ENCODE results near the gene NRXN2.

The NRXN2 gene

DNA sequence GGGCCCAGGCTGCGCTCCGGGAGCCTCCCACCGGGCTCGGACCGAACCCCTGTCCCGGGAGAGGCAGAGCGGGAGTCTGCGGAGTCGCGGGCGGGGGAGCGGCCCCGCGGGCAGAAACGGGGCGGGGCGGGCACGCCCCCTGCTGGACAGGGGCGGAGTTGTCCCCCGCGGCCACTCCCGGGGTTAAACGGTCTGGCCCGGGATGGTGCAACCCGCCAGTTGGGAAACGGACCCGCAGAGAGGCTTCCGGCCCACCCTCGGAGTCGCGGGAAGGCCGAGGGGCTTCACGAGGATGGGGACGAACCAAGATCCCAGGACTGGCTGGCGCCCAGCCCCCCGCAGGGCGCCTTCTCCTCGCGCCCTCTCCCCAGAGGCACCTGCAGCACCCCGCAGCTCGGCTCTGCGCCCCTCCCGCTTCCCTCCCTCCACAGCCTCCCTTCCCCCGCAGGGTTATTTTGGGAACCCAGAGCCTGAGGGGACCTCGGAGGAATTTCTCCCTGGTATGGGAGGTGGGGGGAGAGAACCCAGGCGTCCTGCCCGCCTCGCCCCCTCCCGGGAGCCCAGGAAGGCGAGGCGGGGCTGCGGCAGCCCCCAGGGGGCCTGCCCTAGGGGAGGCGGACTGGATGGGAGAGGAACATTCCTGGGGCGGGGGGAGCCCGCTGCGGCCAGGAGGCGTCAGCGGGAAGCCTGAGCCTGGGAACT lies 20.0 kb upstream of the NRXN2 start:
- DNase-seq, result peak; percentile 59

DNA sequence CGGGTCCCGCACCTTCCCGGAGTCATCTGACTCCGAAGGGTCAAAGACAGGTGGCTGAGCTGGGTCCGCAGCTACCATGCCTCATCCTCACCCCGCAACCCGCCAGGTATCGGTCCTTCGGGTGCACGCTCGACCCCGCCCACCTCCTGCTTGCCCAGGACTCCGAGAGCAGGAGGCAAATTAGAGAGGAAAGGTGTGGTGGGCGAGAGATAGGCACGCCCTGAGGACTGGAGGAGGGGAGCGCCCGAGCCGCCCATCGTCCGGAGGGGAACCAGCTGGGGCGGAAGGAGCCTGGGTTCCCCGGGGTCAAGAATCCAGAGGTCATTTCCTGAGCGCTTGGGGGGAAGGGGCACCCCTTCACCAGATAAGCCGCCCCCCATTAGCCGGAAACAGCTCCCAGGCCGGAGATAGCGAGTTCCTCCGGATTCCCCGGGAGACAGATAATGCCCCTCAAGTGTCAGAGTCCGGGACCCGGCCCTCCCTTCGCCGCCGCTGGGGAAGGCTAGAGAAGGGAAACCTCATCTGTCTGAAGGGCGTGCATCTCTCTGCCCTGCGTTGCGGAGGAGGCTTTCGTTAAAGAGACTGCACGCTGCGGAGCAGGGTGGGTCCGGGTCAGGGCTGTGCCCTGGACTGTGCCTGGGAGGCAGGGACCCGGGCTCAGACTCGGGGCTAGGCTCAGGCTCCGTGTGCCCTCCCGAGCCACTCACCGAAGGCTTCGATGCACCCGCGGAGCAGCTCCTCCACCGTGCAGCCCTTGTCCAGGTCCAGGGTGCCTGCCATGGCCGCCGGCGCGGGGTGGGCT lies 19.3 kb upstream of the NRXN2 start:
- peak; percentile 14 for DNase-seq

DNA sequence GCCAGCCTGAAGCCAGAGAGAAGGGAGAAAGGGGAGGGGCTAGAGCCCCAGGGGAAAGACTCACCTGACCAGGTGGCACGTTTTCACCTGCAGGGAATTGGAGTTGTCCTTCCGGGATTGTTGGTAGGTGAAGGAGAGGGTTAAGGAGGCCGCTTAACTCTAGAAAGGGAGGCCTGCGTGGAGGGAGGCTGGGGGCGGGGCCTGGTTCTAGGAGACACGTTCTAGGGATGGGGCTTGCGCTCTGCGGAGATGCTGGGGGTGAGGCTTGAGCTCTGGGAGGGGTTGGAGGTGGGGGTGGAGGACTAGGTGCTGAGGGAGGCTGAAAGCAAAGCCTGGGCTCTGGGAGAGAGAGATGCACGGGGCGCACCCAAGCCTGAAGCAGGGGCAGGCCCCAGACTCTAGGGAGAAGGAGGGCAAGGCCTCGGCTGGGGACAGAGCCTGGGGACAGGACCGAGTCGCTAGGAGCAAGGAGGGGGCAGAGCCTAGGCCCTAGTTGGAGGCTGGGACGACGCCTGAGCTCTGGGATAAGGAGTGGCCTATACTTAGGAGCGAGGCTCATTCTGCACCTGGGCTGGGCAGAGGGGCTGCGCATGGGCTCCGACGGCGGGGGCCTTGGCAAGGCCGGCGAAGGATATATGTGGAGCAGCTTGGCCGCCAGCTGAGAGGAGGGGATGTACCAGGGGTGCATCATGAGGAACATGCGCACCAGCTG lies 18.5 kb upstream of the NRXN2 start:
- no peak for DNase-seq

DNA sequence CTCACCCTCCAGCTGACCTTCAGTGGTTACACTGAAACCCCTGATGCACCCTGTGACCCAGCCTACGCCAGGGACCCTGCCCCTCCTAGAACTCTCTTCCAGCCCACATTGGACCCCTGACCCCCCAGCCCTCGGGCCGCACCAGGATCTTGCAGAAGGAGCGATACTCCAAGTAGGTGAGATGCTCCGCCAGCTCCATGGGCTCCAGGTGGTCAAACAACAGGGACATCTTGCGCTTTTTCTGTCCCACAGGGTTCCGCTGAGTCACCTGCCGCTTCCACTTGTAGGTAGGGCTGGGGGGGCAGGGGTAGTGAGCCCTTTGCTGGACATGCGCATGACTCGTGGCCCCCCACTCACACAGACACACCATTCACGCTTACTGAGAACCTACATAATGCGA lies 16.9 kb upstream of the NRXN2 start:
- no peak for DNase-seq

DNA sequence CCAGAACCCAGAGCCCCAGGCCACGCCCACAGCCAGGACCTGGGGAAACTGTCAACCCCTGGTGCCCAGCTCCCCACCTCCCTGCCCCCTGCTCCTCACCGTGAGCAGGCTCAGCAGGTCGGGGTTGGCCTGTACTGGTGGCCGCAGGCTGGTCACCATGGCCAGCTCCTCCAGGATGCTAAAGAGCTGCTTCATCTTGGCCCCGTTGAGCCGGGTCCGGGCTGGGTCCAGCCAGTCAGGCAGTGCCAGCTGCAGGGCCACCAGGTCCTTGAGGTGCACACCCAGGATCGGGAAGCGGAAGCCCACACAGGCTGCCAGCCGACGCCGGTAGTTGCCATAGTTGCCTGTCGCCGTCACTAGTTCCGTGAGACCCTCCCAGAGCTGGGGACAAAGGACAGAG lies 13.7 kb upstream of the NRXN2 start:
- no peak for DNase-seq

DNA sequence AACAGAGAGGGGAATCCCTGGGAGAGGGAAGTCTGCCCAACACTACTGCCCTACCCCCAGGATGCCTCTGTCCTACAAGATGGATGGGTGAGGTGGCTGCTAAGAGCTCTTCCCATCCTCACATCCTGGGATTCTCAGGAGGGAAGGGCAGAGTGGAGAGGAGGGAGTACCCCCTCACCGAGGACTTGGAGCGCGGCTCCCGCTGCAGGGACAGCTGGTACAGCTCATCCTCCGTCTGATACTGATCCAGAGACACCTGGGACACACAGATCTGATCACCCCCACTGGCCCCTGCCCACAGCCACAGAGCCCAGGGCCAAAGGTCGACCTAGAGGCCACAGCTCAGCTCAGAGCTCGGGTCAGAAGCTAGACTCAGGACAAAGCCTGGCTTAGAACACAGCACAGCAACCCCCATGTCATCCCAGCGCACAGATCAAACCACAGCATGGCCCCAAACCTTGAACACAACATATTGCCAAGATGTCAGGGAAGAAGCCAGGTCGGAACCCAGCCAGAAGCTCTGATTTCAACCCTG lies 12.8 kb upstream of the NRXN2 start:
- no peak for DNase-seq

DNA sequence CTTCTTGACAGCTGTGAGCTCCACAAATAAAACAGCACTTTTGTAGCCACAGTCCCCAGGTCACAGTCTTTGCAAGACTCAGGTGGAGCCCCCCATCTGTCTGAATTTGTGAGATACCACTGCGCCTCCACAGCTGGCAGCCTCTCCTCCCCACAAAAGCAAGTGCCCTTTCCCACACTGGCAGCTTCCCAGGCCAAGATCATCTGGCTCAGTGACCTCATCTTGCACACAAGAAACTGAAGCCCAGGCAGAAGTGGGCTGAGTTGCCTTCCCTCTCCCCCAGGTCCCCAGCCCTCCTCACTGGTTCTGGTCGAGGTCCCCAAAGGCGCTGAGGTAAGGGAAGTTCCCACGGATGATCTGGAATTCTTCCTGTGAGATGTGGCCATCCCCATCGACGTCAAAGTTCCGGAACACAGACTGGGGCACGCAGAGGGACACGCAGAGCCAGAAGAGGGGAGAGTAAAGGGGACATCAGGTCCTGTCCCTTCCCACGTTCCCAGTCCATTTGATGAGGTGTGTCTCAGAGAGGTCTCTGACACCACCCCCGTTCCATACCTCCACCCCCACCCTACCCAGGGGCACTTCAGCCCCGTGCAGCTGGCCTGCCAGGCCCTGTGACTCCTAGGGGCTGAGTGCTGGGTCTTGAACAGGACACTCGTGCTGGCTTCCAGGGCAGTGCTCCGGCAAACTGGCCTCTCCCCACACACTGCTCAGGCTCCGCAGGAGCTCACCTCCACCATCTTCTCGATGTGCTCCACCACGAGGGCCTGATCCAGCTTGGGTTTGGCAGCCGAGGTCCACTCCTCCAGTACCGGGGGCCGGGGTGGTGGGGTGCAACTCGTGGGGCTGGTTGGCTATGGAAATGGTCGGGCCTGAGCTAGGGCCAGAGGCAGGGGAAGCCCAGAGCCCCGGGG lies 12.1 kb upstream of the NRXN2 start:
- no peak for DNase-seq

DNA sequence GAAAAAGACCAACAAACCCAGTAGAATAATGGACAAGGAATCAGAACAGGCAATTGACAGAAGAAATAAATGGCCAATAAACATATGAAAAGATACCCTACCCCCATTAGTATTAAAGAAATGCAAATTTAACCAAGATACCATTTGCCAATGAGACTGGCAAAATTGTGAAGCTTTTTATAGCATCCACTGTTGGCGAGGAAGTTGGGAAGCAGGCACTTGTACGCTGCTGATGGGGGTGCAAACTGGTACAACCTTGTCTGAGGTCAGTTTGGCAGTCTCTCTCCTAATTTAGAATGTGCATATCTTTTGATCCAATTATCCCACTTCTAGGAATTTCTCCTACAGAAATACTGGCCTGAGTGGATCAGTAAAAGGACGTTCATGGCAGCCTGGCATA lies 8.6 kb upstream of the NRXN2 start:
- no peak for DNase-seq

DNA sequence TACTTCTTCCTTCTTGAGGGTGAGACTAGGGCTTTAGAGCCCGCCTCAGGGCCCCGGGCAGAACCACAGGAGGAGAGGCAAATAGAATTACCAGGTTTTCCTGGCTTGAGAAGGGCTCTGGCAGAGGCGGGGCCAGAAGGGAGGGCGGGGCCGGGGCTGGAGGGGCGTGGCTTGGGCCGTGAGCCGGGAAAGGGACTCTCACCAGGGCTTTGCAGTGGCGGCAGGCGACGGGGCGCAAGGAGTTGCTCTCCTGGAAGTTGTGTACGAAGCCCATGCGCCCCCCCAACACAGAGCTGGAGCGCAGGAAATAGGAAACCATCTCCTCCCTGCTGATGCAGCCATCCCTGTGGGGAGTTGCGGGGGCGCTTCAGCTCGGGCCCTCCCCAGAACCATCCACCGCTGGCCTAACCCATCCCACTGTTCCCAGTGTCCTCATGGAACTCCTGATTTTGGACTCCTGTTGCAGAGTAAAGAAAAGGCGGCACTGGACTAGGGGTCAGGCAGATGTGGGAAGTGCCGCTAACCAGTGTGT lies 6.9 kb upstream of the NRXN2 start:
- no peak for DNase-seq

DNA sequence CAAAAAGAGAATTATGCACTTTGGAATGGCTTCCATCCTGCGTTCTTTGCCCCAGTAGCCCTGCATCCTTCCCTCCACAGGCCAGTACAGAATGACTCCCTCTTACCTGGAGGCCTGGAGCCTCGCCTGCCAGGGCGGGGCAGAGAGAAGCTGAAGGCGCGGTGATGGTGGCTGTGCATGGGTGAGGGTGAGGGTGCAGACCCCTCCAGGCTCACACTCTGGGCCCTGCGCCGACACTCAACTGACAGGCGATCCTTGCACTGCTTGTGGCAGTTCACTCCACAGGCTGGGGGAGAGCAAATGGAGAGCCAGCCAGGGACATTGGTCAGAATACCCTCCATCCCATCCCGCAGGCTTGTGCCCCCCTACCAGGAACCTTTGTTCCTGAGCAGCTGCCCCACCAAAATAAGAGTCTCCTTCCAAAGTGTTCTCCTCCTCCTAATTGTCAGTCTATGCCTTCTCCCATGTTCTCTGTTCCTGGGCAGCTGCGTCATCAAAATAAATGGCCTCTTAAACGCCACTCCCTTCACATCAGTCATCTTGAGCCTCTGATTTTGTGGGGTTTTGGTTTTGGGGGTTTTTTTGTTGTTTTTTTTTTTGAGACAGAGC lies 5.9 kb upstream of the NRXN2 start:
- no peak for DNase-seq

DNA sequence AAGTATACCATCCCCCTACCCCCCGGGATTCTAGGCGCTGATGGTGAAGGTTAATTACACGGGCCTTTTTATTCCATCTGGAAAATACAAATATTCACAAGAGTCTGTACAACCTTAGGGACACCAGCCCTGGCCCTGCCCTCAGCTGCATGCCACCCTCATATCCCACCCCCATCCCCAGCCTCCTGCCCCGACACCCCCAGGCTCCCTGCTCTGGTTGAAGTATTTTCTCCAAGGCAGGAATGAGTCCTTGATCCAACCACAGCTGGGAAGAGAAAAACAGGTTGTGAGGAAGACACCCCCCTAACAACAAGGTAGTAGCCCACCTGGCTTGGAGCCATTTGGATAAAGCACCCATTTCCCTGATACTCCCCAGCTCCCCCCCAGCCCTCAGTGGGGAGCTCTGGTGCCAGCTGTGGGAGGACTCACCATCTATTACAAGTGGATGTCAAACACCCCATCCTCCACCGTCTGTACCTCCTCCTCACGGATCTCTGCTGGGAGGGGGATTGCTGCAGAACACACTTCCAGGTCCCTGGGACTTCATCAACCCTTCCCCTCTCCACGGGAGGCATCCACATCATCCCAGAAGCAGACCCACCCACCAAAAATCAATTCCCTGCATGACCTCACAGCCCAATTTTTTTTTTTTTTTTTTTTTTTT lies 4.0 kb upstream of the NRXN2 start:
- DNase-seq, result no peak

DNA sequence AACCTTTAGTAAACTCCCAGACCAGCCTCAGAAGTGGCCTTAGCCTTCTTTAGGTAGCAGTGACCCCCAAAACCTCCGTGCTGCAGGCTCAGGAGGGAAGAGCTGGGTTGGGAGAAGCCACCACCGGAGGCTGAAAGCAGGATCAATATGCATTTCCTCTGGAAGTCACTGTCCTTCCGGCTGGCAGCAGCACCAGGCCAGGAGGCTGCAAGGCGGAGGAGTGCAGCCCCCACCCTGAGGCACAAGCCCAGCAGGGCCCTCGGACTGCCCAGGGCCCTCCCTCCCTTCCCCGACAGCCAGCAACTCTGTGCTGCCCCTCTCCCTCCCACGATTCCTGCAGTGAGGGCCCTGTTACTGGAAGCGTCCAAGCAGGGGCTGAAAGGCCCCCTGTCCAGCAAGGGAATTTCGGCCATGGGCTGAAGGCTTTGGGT lies 3.2 kb upstream of the NRXN2 start:
- no peak for DNase-seq

DNA sequence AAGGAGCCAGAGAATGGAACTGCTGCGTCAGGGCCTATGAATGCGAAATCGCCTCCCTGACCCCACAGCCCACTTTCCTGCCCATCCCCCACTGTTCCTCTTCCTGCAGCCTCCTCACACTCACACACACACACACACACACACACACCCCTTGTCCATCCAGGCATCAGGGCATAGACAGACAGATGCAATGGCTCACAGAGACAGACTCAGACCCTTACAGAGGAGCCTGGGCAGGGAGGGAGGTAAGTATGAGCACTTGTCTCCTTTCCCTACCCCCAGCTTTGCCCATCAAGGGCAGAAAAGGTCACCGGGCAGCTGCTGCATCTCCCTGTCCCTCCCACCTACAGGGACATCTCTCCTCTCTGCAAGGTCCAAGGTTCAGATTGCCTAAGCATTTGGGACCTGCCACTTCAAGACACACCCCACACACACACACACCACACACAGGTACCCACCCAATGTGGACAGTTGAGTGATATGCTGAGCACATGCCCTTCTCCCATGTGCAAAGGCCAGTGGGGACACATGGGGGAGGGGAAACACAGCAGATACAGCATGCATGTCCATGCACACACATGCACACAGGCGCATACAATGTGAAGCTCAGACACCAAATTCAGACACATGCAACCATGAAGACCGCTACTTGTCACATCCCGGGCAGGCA lies 2.0 kb upstream of the NRXN2 start:
- no peak for DNase-seq

DNA sequence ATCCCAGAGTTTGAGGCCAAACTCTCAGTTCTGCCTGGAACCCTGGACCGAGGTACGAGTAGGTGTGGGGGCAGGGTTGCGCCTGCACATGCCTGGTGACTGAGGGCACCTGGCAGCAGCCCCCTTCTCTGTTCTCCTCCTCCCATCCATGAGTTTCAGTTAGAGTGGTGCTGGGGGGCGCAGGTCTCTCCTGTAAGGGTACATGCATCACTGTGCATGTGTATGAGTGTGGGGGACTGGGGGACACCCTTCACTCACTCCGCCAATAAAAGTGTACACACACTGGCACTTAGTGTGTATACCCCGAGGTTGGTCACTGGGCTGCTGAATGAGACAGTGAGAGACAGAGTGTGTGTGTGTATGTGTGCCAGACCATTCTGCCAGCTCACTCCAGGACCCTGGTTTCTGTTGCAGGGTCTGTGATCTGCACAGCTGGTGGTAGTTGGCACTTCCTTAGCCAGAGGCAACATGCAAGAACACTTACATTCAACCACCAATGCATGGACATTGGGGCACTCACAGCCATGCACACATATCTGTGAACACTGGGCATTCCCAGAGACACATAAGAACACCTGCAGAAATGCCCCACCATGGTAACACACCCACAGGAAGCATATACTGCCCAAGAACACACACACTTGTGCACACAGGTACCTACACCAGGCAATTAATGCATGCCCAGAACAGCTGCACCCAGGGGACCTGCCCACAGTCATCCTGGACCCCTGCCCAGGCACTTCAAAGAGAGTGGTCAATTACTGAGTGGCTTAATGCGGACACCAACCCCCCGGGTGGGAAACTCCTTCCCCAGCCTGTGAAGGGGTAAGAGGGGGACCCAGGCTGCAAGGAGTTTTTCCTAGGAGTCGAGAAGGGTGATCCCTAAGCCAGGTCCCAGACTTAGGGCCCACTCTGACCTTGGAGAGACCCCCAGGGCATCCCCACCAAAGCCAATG lies 1.2 kb upstream of the NRXN2 start:
- DNase-seq, result no peak

DNA sequence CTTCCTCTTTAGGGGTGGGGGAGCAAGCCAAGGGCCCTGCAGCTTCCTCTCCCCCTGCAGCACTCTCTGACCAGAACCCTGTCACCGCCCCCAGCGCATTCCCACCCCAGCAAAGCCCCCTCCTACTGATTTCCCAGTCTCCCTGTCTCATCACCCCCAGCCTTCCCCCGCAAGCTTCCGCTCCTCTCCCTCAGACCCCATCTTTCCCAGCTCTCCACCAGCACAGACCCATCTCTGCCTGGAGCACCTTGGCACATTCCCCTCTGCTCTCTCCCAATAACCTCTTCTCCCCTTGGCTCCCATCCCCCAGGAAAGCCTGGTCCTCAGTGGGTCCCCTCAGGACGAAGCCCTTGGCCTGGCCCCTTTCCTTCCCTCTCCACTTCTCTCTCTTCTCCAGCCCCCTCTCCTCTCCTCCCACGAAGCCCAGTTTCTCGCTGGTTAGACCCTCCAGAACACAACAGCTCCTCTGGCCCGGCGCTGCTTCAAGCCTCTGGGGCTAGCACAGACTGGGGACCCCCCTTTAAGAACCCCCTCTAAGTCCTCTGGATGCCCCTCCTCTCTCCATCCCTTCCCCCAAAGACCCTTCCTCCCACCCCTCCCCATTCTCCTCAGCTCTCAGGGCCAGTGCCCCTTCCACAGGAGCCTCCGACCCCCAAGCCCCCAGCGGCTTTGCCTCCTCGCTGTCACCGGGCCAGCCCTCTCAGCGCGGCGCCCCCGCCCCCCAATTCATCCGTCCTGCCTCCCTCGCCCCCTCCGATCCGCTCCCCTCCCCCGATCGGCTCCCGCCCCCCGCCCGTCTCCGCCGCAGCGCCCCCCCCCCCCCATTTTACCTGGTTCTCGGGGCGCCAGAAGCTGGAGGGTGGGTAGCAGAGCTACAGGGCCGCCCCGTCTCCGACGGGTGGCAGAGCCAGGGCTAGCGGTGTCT lies 594 bp downstream of the NRXN2 start:
- no peak for DNase-seq

DNA sequence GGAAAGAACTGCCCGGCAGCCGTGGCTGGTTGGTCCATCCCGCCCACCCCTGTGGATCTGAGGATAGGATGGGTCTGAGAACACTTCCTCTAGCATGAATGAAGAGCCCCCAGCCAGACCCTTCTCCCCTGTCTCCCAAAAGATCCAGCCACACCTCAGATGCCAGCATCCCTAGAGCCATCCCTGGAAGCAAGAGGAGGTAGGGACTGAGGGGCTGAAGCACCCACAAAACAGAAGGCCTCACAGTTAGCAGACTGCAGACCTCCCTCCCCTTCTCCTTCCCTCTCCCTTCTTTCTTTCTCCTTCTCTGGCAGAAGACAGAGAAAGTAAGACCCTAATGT lies 1.7 kb downstream of the NRXN2 start:
- no peak for DNase-seq

DNA sequence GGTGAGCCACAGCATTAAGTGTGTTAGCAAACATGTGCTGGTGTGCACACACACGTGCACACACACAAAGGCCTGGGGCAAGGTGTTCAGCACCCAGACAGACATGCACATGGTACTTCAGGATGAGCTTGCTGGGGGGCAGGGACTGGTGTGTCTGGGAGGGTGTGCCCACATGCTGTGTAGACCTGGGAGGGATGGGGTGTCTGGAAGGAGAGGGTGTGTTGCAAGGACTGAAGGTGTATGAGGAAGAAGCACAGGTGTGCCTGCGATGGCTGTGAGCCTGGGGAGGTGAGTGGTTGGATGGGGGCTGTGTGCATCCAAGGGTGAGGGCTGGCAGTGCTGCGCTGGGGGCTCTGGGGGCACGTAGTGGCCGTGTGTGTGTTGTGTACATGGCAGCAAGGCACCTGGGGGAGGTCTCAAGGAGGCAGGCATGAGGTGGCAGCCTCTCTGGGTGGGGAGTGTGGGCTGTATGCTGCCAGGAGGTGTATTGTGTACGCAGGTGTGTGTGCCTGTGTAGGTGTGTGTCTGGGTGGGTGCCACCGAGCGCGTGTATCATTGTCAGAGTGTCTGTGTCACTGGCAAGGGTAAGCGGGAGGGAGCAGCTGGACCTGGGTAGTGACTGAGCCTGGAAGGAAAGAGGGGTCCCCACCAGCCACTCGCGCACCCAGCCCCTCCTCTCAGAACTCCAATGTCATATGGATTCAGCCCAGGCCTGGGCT lies 2.2 kb downstream of the NRXN2 start:
- no peak for DNase-seq

DNA sequence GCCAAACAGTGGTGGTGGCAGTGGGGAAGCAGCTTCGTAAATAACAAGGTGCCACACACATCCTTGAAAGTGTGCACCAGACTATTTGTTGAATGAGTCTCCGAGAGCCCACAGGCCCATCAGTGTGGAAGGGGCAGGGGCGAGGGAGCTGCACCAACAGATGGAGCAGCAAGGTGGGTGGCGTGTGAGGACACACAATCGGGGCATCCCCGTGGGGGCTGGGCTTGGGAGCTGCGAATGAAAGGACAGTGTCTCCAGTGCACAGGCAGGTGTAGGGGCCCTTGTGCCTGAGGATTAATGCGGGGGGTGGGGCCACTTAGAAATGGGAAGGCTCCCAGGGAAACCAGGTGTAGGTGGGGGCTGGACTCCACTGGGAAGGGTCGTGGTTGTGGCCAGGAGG lies 2.8 kb downstream of the NRXN2 start:
- DNase-seq, result no peak
